ENCODE data around the gene PIN1.

- no peak for TF ChIP-seq POLR2AphosphoS5 (IDR thresholded peaks at IDR 0.05; ENCODE audit: borderline replicate concordance, low read depth, low read length)
- TF ChIP-seq EZH2 (IDR thresholded peaks at IDR 0.05) = no peak
- no peak for TF ChIP-seq FOXP2 (optimal IDR thresholded peaks at IDR 0.05; ENCODE audit: control extremely low read depth, extremely low read length, insufficient read depth)
These were observed 27.8 kb downstream of the PIN1 start for GRCh38 chr19:9862938-9863337.

Data from SK-N-MC (cell line).